Neural cell (in vitro differentiated cells): ENCODE results near the gene ZNF132. TPM values are rescaled to one million over a fixed set of nuclear protein-coding genes. Genes with fewer than 3 reads are reported as not detected.

Source experiments
- H2AFZ ChIP-seq: fragments of 200-600, 300-800 bp; sonication (generic), shearing (Covaris generic); 2 replicates; pipeline ENCODE4 v1.6.0; 2014; ENCODE audit warnings: low read depth, mild to moderate bottlenecking, antibody characterized with exemption, low read length, moderate library complexity
- H3F3A ChIP-seq: fragments of 200-600 bp; shearing (Covaris generic); 2 replicates; pipeline ENCODE4 v1.6.1; 2016; ENCODE audit warnings: mild to moderate bottlenecking, moderate library complexity, mixed read lengths, antibody characterized with exemption, low read length; ENCODE audit not compliant: insufficient read depth, poor library complexity, severe bottlenecking
- H3K27ac ChIP-seq: fragments of 200-600, 300-800 bp; sonication (generic), shearing (Covaris generic); 2 replicates; pipeline ENCODE4 v1.5.1; 2014; ENCODE audit warnings: mild to moderate bottlenecking, low read length, moderate library complexity
- H3K27me3 ChIP-seq: fragments of 300-800, 200-600 bp; sonication (generic), shearing (Covaris generic); 2 replicates; pipeline ENCODE4 v1.6.0; 2014; ENCODE audit warnings: mild to moderate bottlenecking, low read depth, low read length, moderate library complexity; ENCODE audit not compliant: insufficient read depth
- H3K36me3 ChIP-seq: fragments of 300-800, 200-600 bp; sonication (generic), shearing (Covaris generic); 2 replicates; pipeline ENCODE4 v1.5.1; 2014; ENCODE audit warnings: mild to moderate bottlenecking, antibody characterized with exemption, low read length, moderate library complexity; ENCODE audit not compliant: insufficient read depth
- H3K4me2 ChIP-seq: fragments of 300-800, 200-600 bp; sonication (generic), shearing (Covaris generic); 2 replicates; pipeline ENCODE4 v1.6.0; 2014; ENCODE audit warnings: mild to moderate bottlenecking, low read length
- H3K4me3 ChIP-seq: fragments of 300-800, 200-600 bp; sonication (generic), shearing (Covaris generic); 2 replicates; pipeline ENCODE4 v1.5.1; 2014; ENCODE audit warnings: mild to moderate bottlenecking, low read length, moderate library complexity
- H3K79me2 ChIP-seq: fragments of 200-600 bp; shearing (Covaris generic); replicated peaks from 2 replicates; pipeline ENCODE4 v1.6.0; 2014; ENCODE audit warnings: mild to moderate bottlenecking, low read length, moderate library complexity; ENCODE audit not compliant: insufficient read depth
- H3K9ac ChIP-seq: fragments of 300-800, 200-600 bp; sonication (generic), shearing (Covaris generic); 2 replicates; pipeline ENCODE4 v1.6.1; 2016; ENCODE audit warnings: mild to moderate bottlenecking, low read length, mixed read lengths
- H3K9me2 ChIP-seq: fragments of 200-600 bp; shearing (Covaris generic); 2 replicates; pipeline ENCODE4 v1.6.1; 2016; ENCODE audit warnings: mild to moderate bottlenecking, low read length, mixed read lengths; ENCODE audit not compliant: insufficient read depth
- H3K9me3 ChIP-seq: fragments of 200-600, 300-800 bp; sonication (generic), shearing (Covaris generic); 2 replicates; pipeline ENCODE4 v1.6.1; 2016; ENCODE audit warnings: mild to moderate bottlenecking, mixed run types, low read length, moderate library complexity, mixed read lengths
- H4K20me1 ChIP-seq: fragments of 200-600 bp; shearing (Covaris generic); 2 replicates; pipeline ENCODE4 v1.6.1; 2016; ENCODE audit warnings: mild to moderate bottlenecking, mixed run types; ENCODE audit not compliant: insufficient read depth
- CTCF ChIP-seq: fragments of 450-650 bp; IDR thresholded peaks from 2 replicates; pipeline ENCODE4 v1.5.1; 2014; ENCODE audit warnings: antibody characterized with exemption, mild to moderate bottlenecking, moderate library complexity; ENCODE audit not compliant: poor library complexity, severe bottlenecking
- EP300 ChIP-seq: fragments of 450-650 bp; conservative IDR thresholded peaks from 2 replicates; pipeline ENCODE4 v1.6.1; 2014; ENCODE audit warnings: antibody characterized with exemption, mild to moderate bottlenecking, moderate library complexity; ENCODE audit not compliant: poor library complexity, severe bottlenecking
- EZH2 ChIP-seq: fragments of 200-600, 300-800 bp; shearing (Covaris generic), sonication (generic); IDR thresholded peaks from 2 replicates; pipeline ENCODE4 v1.6.1; 2014; ENCODE audit warnings: antibody characterized with exemption, low read length, borderline replicate concordance, mild to moderate bottlenecking; ENCODE audit not compliant: insufficient read depth, poor library complexity, severe bottlenecking
- MXI1 ChIP-seq: fragments of 450-650 bp; conservative IDR thresholded peaks from 2 replicates; pipeline ENCODE4 v1.6.1; 2014; ENCODE audit warnings: antibody characterized with exemption, mild to moderate bottlenecking; ENCODE audit not compliant: poor library complexity, severe bottlenecking
- POLR2AphosphoS5 ChIP-seq: IDR thresholded peaks from 2 replicates; pipeline ENCODE4 v1.6.1; 2012
- RAD21 ChIP-seq: fragments of 450-650 bp; conservative IDR thresholded peaks from 2 replicates; pipeline ENCODE4 v1.6.1; 2014; ENCODE audit warnings: antibody characterized with exemption, mild to moderate bottlenecking, moderate library complexity
- REST ChIP-seq: IDR thresholded peaks from 2 replicates; pipeline ENCODE4 v1.6.1; 2012; ENCODE audit warnings: borderline replicate concordance
- SMC3 ChIP-seq: fragments of 450-650 bp; conservative IDR thresholded peaks from 2 replicates; pipeline ENCODE4 v1.6.1; 2014; ENCODE audit warnings: antibody characterized with exemption, mild to moderate bottlenecking, moderate library complexity; ENCODE audit not compliant: poor library complexity
- TAF1 ChIP-seq: IDR thresholded peaks from 2 replicates; pipeline ENCODE4 v1.6.1; 2012; ENCODE audit warnings: low read depth
- polyA plus RNA-seq: library from polyadenylated mRNA; depleted of rRNA; stranded (reverse); fragments of >200 nt; gene quantifications from 2 replicates; pipeline ENCODE4 v1.2.3, GENCODE V29; 2014

ZNF132 gene
- polyA plus RNA-seq, 1 donor from 2014 or later, result 0.77 TPM

GRCh38 chr19:58434217-58434616, 5.7 kb downstream of the ZNF132 start:
- Histone ChIP-seq H3K4me3 (no peak overlapping the region), H3K36me3 (peaks cover 30% of the 10 kb centered on the region), H3K9me2 (no peaks in the 10 kb centered on the region), H3K9me3 (peaks cover 33% of the 10 kb centered on the region), H3K9ac (no peak overlapping the region), H3K27me3 (no peaks in the 10 kb centered on the region), H2AFZ (no peak overlapping the region), H4K20me1 (no peaks in the 10 kb centered on the region), H3F3A (no peaks in the 10 kb centered on the region), H3K27ac (no peak overlapping the region), H3K79me2 (peaks cover 4% of the 10 kb centered on the region), H3K4me2 (no peak overlapping the region)
- no peak for TF ChIP-seq POLR2AphosphoS5
- no peak for TF ChIP-seq REST
- no peak for TF ChIP-seq EZH2
- TF ChIP-seq MXI1, result no peak
- no peak for TF ChIP-seq EP300
- no peak for TF ChIP-seq CTCF
- TF ChIP-seq SMC3, result no peak
- no peak for TF ChIP-seq TAF1
- no peak for TF ChIP-seq RAD21

GRCh38 chr19:58429745-58430144, 10.2 kb downstream of the ZNF132 start:
- no peak overlapping the region for H3K4me2 ChIP-seq
- no peak overlapping the region for H2AFZ ChIP-seq
- no peaks in the 10 kb centered on the region for H3K79me2 ChIP-seq
- H4K20me1 ChIP-seq, result no peaks in the 10 kb centered on the region
- H3K27ac ChIP-seq, result no peak overlapping the region
- peaks cover 30% of the 10 kb centered on the region for H3K9me3 ChIP-seq
- no peaks in the 10 kb centered on the region for H3K9me2 ChIP-seq
- no peaks in the 10 kb centered on the region for H3K27me3 ChIP-seq
- H3F3A ChIP-seq, result no peaks in the 10 kb centered on the region
- TF ChIP-seq MXI1, result no peak
- TF ChIP-seq TAF1, result no peak
- no peak for TF ChIP-seq SMC3
- no peak for TF ChIP-seq CTCF
- TF ChIP-seq EZH2, result no peak
- TF ChIP-seq POLR2AphosphoS5, result no peak
- no peak for TF ChIP-seq EP300
- no peak for TF ChIP-seq REST
- TF ChIP-seq RAD21, result no peak
- H3K36me3 ChIP-seq, result peaks cover 25% of the 10 kb centered on the region
- no peak overlapping the region for H3K4me3 ChIP-seq
- H3K9ac ChIP-seq, result no peak overlapping the region
